HG03064 (cell line): ENCODE data around the gene BRWD1.
"Not testable (repeated sequence)": the region's sequence is repeated elsewhere in the genome, so short reads cannot be mapped to it uniquely, and the experiment has no call there.

ENCODE experiments used
- ATAC-seq: cut with Tn5 transposase; IDR thresholded peaks from one replicate; pipeline ENCODE4 v1.9.1; 2021; ENCODE audit warnings: low read depth; ENCODE audit not compliant: unreplicated experiment

Gene BRWD1

GRCh38 chr21:39180429-39181019, 132.9 kb downstream of the BRWD1 start:
- no peak for ATAC-seq

DNA sequence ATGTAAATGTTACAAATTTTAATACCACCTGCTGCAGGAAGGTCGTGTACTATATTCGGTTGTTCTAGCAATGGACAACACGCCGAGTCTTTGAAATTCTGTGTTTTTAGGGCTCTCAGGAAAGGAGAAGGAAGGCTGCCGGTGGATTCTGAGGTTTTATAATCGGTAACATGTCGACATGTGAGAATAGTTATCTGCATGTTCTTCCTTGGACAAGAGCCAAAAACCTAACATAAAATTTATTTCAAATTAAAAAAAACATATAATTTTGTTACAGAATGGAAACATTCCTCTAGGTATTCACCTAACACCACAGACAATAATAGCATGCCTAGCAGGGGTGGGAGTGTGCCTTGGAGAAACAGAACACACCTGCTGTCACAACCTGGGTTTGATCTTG, 135.0 kb downstream of the BRWD1 start:
- ATAC-seq = no peak

GRCh38 chr21:39176271-39176709, 137.1 kb downstream of the BRWD1 start:
- no peak for ATAC-seq

GRCh38 chr21:39175665-39176064, 137.8 kb downstream of the BRWD1 start:
- ATAC-seq = no peak

DNA sequence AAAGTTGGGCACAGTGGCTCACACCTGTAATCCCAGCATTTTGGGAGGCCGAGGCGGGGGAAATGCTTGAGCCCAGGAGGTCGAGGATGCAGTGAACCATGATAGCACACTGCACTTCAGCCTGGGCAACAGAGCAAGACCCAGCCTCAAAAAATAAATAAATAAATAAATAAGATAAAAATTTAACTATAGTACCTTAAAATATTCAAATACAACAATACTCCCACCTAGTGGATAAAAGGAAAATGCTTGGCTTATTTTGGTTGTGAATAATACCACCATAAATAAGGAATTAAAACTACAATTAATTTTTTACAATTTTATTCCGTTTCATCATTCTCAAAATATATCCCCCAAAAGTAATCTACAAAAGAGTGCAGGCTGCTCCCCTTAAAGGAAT, 138.3 kb downstream of the BRWD1 start:
- ATAC-seq = no peak

GRCh38 chr21:39173716-39174680, 139.4 kb downstream of the BRWD1 start:
- no peak for ATAC-seq

DNA sequence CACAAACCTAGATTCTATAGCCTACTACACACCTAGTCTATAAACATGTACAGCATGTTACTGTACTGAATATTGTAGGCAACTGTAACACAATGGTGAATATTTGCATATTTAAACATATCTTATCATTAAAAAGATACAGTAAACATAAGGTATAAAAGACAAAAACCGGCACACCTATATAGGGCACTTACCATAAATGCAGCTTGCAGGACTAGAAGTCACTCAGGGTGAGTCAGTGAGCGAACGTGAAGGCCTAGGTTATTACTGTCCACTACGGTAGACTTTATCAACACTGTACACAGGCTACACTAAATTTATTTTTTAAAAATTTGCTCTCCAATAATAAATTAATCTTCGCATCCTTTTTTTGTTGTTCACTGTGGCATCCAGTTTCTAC, 143.5 kb downstream of the BRWD1 start:
- no peak for ATAC-seq

- ATAC-seq = no peak
Measured at GRCh38 chr21:39168800-39169199, 144.6 kb downstream of the BRWD1 start.

DNA sequence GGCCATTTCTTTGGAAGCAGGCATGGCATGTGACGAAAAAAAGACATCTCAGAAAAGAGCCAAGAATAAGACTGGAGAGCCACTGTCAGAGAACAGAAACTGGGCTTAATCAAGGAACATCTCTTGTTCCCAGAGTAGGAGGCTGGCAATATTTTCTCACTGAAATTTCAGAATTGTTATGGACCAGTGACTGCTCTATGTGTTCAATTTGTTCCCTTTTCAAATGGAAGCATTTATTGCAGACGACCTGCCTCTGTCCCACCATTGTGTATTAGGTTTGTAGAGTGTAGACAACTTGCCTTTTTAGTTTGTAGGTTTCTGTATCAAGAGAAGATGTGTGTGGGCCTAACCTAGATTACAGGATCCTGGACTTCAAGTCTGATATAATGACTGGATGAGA, 148.9 kb downstream of the BRWD1 start:
- ATAC-seq = no peak

GRCh38 chr21:39161064-39161463, 152.4 kb downstream of the BRWD1 start:
- no peak for ATAC-seq

- ATAC-seq = no peak
Measured at GRCh38 chr21:39159342-39160063, 153.9 kb downstream of the BRWD1 start.

DNA sequence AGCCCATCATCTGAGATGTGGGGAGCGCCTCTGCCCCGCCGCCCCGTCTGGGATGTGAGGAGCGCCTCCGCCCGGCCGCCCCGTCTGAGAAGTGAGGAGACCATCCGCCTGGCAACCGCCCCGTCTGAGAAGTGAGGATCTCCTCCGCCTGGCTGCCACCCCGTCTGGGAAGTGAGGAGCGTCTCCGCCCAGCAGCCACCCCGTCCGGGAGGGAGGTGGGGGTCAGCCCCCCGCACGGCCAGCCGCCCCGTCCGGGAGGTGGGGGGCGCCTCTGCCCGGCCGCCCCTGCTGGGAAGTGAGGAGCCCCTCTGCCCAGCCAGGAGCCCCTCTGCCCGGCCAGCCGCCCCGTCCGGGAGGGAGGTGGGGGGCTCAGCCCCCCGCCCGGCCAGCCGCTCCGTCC, 156.2 kb downstream of the BRWD1 start:
- not testable (repeated sequence) for ATAC-seq

GRCh38 chr21:39156024-39156423, 157.4 kb downstream of the BRWD1 start:
- ATAC-seq = no peak

GRCh38 chr21:39155578-39155977, 157.9 kb downstream of the BRWD1 start:
- no peak for ATAC-seq

- ATAC-seq = no peak
Measured at GRCh38 chr21:39153842-39154241, 159.6 kb downstream of the BRWD1 start.

DNA sequence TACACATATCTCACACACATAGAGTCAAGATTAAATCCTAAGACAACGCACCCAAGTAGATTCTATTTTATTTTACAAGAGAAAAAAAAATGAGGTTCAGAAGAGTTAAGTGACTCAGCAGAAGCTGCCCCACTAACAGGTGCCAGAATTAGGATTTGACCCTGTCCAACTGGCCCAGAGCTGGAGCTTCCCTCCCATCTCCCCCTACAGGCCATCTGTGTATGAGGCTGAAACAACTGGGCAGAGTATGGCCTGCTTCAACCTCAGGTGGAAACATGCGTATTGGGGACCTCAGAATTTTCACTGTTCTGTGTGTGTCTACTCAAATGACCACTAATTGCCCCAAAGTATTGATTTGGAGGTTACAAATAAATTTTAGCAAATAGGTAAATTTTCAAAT, 160.1 kb downstream of the BRWD1 start:
- no peak for ATAC-seq

- no peak for ATAC-seq
Measured at GRCh38 chr21:39152271-39152670, 161.2 kb downstream of the BRWD1 start.

GRCh38 chr21:39150877-39151276, 162.6 kb downstream of the BRWD1 start:
- no peak for ATAC-seq

GRCh38 chr21:39150316-39150715, 163.1 kb downstream of the BRWD1 start:
- ATAC-seq = no peak

- no peak for ATAC-seq
Measured at GRCh38 chr21:39149882-39150281, 163.6 kb downstream of the BRWD1 start.

DNA sequence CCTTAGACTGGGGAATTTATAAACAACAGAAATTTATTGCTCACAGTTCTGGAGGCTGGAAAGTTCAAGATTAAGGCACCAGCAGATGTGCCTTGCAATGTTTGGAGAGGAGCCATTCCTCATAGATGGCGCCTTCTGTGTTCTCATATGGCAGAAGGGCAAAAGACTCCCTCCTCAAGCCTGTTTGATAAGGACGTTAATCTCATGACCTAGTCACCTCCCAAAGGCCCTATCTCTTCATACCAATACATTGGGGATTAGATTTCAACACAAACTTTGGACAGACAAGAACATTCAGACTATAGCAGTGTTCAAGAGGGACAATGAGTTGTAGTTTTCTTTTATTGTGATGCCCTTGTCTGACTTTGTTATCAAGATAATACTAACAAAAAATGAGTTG, 164.5 kb downstream of the BRWD1 start:
- ATAC-seq = no peak
